ENCODE measurements around the gene THOC5.

DNA sequence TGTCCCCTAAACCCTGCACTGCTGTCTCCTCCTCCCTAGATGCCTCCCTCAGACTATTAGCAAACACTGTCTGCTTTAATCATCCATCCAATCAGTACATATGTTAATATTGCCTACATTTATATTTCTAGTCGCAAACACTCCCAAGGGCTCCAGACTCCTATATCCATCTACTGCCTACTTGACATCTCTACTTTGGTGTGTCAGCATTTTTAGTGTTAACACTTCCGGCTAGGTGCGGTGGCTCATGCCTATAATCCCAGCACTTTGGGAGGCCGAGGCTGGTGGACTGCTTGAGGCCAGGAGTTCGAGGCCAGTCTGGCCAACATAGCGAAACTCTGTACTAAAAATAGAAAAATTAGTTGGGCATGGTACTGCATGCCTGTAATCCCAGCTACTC lies 5.5 kb upstream of the THOC5 start:
- TF ChIP-seq, protein P1, sequence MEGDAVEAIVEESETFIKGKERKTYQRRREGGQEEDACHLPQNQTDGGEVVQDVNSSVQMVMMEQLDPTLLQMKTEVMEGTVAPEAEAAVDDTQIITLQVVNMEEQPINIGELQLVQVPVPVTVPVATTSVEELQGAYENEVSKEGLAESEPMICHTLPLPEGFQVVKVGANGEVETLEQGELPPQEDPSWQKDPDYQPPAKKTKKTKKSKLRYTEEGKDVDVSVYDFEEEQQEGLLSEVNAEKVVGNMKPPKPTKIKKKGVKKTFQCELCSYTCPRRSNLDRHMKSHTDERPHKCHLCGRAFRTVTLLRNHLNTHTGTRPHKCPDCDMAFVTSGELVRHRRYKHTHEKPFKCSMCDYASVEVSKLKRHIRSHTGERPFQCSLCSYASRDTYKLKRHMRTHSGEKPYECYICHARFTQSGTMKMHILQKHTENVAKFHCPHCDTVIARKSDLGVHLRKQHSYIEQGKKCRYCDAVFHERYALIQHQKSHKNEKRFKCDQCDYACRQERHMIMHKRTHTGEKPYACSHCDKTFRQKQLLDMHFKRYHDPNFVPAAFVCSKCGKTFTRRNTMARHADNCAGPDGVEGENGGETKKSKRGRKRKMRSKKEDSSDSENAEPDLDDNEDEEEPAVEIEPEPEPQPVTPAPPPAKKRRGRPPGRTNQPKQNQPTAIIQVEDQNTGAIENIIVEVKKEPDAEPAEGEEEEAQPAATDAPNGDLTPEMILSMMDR (conservative IDR thresholded peaks at IDR 0.05; ENCODE audit: low read length): no peak
- no peak for TF ChIP-seq EZH2phosphoT487 (IDR thresholded peaks at IDR 0.05; ENCODE audit: borderline replicate concordance, low read depth, low read length)

Measured in OCI-LY7 (cell line).